ENCODE results near the gene MOCS2.
A peak's percentile ranks its signal among the peaks of the same experiment; 100 is the strongest.
"Not testable (repeated sequence)": the region's sequence is repeated elsewhere in the genome, so short reads cannot be mapped to it uniquely, and the experiment has no call there.

Gene MOCS2

DNA sequence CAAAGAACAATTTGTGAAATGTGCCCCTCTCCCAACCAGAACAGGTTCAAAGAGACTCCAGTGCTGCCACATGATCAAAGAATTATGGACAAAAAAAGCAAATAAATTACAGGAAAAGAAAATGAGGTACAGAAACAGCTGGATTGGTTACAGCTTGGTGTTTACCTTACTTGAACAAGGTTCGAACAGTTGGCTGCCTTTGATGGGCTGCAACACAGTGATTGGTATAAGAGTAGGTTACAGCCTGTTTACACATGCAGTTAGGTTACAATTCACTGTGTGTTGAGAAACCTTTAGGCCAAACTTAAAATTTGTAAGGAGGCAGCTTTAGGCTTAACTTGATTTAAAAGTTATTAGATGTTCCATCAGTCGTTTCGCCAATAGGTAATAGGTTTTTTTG lies 3.4 kb upstream of the MOCS2 start:
- no peak overlapping the region for H3K4me3 ChIP-seq (replicated peaks; ENCODE audit: low read depth, low read length)
- DNase-seq (ENCODE audit: low read depth), result no peak
- TF ChIP-seq, protein P1, sequence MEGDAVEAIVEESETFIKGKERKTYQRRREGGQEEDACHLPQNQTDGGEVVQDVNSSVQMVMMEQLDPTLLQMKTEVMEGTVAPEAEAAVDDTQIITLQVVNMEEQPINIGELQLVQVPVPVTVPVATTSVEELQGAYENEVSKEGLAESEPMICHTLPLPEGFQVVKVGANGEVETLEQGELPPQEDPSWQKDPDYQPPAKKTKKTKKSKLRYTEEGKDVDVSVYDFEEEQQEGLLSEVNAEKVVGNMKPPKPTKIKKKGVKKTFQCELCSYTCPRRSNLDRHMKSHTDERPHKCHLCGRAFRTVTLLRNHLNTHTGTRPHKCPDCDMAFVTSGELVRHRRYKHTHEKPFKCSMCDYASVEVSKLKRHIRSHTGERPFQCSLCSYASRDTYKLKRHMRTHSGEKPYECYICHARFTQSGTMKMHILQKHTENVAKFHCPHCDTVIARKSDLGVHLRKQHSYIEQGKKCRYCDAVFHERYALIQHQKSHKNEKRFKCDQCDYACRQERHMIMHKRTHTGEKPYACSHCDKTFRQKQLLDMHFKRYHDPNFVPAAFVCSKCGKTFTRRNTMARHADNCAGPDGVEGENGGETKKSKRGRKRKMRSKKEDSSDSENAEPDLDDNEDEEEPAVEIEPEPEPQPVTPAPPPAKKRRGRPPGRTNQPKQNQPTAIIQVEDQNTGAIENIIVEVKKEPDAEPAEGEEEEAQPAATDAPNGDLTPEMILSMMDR (IDR thresholded peaks at IDR 0.05; ENCODE audit: low read length, missing control alignments), result no peak

DNA sequence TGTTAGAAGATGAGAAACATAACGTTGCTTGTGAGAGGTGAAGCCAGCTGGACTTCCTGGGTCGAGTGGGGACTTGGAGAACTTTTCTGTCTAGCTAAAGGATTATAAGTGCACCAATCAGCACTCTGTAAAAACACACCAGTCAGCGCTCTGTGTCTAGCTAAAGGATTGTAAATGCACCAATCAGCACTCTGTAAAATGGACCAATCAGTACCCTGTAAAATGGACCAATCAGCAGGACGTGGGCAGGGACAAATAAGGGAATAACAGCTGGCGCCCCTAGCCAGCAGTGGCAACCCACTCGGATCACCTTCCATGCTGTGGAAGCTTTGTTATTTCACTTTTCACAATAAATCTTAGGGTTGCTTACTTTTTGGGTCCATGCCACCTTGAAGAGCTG lies 2.8 kb upstream of the MOCS2 start:
- not testable (repeated sequence) for H3K4me3 ChIP-seq (replicated peaks; ENCODE audit: low read depth, low read length); DNase-seq (ENCODE audit: low read depth)

DNA sequence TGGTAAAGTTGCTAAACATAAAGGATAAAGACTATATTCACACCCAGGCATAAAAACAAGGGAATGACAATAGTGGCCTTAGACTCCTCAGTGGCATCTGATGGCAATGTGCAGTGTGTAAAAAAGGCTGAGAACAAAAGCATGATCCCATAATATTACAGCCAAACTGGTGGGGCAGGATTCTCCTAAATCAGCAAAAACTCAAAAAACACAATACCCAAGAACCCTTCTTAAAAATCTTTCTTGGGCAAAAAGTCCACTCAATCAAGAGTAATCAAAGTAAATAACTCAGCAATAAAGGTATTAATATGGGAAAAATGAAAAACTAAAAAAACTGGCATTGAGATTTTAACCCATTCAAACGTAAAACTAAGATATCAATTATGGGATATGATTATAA lies 1.6 kb upstream of the MOCS2 start:
- TF ChIP-seq, protein P1 (IDR thresholded peaks at IDR 0.05; ENCODE audit: low read length, missing control alignments), result no peak
- DNase-seq (ENCODE audit: low read depth), result no peak
- no peak overlapping the region for H3K4me3 ChIP-seq (replicated peaks; ENCODE audit: low read depth, low read length)

DNA sequence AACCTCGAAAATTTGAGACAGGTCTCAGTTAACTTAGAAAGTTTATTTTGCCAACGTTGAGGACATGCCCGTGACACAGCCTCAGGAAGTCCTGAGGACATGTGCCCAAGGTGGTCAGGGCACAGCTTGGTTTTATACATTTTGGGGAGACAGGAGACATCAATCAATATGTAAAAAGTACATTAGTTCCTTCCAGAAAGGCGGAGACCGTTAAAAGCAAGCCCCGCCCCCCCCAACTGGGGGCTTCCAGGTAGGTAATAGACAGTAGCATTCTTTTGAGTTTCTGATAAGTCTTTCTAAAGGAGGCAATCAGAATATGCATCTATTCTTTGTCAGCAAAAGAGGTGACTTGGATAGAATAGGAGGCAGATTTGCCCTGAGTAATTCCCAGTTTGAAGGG lies 599 bp upstream of the MOCS2 start:
- TF ChIP-seq, protein P1 (IDR thresholded peaks at IDR 0.05; ENCODE audit: low read length, missing control alignments), result no peak

DNA sequence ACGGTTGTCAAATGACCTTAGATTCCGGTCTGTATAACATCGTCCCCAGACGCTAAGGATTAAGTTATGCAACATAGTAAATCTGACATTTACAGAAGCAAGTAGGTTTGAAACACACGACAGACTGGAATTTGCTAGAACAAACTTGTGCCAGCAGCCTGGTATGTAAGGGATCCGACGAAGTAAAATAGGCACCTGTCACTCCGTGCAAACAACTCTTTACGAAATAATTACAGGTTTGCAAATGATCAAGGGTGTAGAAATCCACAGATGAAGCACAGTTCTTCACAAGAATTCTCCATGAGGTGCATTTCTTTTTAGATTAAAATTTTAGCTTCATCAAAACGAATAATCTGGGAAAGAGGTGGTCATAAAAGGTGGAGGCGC lies 508 bp downstream of the MOCS2 start:
- peak; percentile 39 for DNase-seq (ENCODE audit: low read depth)
- TF ChIP-seq, protein P1 (IDR thresholded peaks at IDR 0.05; ENCODE audit: low read length, missing control alignments), result no peak
- H3K4me3 ChIP-seq (replicated peaks; ENCODE audit: low read depth, low read length), result peak overlapping the region; percentile 81

More for the DNA sequence above, 599 bp upstream of the MOCS2 start:
- peak overlapping the region; percentile 81 for H3K4me3 ChIP-seq (replicated peaks; ENCODE audit: low read depth, low read length)
- no peak for DNase-seq (ENCODE audit: low read depth)

DNA sequence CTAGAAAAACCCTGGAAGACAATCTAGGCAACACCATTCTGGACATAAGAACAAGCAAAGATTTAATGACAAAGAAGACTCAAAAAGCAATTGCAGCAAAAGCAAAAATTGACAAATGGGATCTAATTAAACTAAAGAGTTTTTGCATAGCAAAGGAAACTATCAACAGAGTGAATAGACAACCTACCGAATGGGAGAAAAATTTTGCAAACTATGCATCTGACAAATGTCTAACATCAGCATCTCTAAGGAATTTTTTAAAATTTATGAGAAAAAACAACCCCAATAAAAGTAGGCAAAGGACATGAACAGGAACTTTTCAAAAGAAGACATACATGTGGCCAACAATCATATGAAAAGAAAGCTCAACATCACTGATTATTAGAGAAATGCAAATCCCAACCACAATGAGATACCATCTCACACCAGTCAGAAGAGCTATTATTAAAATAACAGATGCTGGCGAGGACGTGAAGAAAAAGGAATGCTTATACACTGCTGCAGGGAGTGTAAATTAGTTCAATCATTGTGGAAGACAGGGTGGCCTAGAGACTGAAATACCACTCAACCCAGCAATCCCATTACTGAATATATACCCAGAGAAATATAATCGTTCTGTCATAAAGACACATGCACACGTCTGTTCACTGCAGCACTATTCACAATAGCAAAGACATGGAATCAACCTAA lies 3.8 kb downstream of the MOCS2 start:
- TF ChIP-seq, protein P1 (IDR thresholded peaks at IDR 0.05; ENCODE audit: low read length, missing control alignments), result no peak
- no peak overlapping the region for H3K4me3 ChIP-seq (replicated peaks; ENCODE audit: low read depth, low read length)
- no peak for DNase-seq (ENCODE audit: low read depth)

DNA sequence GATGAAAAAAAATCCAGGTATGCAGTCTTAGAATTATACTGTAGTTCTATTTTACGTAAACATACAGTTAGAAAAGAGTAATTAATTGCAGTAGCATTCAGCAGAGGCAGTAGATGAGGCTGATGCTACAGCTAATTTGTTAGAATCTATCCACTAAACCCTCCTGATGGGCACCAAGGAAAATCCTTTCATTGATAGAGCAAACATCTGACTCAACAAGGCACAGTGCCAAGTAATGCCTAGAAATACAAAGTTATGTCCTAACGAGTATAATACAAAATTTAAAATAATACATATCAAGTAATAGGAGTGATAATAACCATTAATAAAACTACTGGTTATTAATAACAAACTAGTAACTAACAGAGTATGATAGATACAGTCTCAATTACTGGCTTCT lies 9.0 kb downstream of the MOCS2 start:
- no peak for DNase-seq (ENCODE audit: low read depth)
- no peak overlapping the region for H3K4me3 ChIP-seq (replicated peaks; ENCODE audit: low read depth, low read length)
- TF ChIP-seq, protein P1 (IDR thresholded peaks at IDR 0.05; ENCODE audit: low read length, missing control alignments), result no peak

Measured in fibroblast of pulmonary artery (primary cell).